CD4-positive, alpha-beta T cell (primary cell): Measurements from ENCODE around the gene SLC22A9. TPM values are rescaled to one million over a fixed set of nuclear protein-coding genes. Genes with fewer than 3 reads are reported as not detected.

Experiments used
- ATAC-seq: fragments of 200-7000 bp; cut with Tn5 transposase; one replicate; pipeline ENCODE4 v1.10.0; 2022; ENCODE audit warnings: mild to moderate bottlenecking; ENCODE audit not compliant: poor library complexity
- CTCF ChIA-PET: fragments of 350-600 bp; sonication (Branson Sonifier 250); formaldehyde crosslinking; loops from one replicate; lab custom pipeline; 2021; ENCODE audit warnings: antibody characterized with exemption, inconsistent platforms; lab: Charles Lee
- POLR2A ChIA-PET: fragments of 350-600 bp; sonication (Branson Sonifier 250); formaldehyde crosslinking; loops from one replicate; lab custom pipeline; 2021; ENCODE audit warnings: antibody characterized with exemption, inconsistent platforms; lab: Charles Lee
- DNase-seq, 14 experiments: peaks; one replicate each; pipeline ENCODE4 v3.0.0-alpha.2; 2013 to 2020; ENCODE audit warnings: mixed read lengths in 2 of 14
- H3K27ac ChIP-seq, 2 donors: one replicate each; pipeline versions ENCODE4 v1.5.1 to v1.7.0; 2013; ENCODE audit warnings: low read length in 2 of 2, low read depth in 1 of 2, mild to moderate bottlenecking in 1 of 2
- H3K27me3 ChIP-seq, 2 experiments: 1 replicate in 1 of 2; 2 replicates in 1 of 2; pipeline versions ENCODE4 v1.6.1 to v1.7.0; 2013; ENCODE audit warnings: low read length in 2 of 2, control low read depth in 1 of 2, mild to moderate bottlenecking in 1 of 2, moderate library complexity in 1 of 2; ENCODE audit not compliant: insufficient read depth in 2 of 2, control insufficient read depth in 1 of 2
- H3K36me3 ChIP-seq: one replicate; pipeline ENCODE4 v1.6.1; 2013; ENCODE audit warnings: low read length, control low read depth; ENCODE audit not compliant: insufficient read depth
- H3K4me1 ChIP-seq: one replicate; pipeline ENCODE4 v1.6.1; 2013; ENCODE audit warnings: low read length, control low read depth; ENCODE audit not compliant: insufficient read depth
- H3K4me3 ChIP-seq: one replicate; pipeline ENCODE4 v1.5.1; 2013; ENCODE audit warnings: mild to moderate bottlenecking, low read length, moderate library complexity
- H3K9me3 ChIP-seq, 2 experiments: 1 replicate in 1 of 2; 2 replicates in 1 of 2; pipeline versions ENCODE4 v1.6.1 to v1.7.0; 2013; ENCODE audit warnings: low read length in 2 of 2, mild to moderate bottlenecking in 2 of 2, control low read depth in 1 of 2, moderate library complexity in 1 of 2; ENCODE audit not compliant: control insufficient read depth in 1 of 2, insufficient read depth in 1 of 2
- H3K27ac Mint-ChIP-seq: one replicate; pipeline ENCODE4 v1.8.0; 2020; ENCODE audit warnings: mixed read lengths
- H3K27me3 Mint-ChIP-seq: one replicate; pipeline ENCODE4 v1.8.0; 2021; ENCODE audit warnings: mixed read lengths
- H3K36me3 Mint-ChIP-seq: one replicate; pipeline ENCODE4 v1.8.0; 2021; ENCODE audit warnings: low read depth, mixed read lengths
- H3K4me1 Mint-ChIP-seq: one replicate; pipeline ENCODE4 v1.8.0; 2021; ENCODE audit warnings: low read depth, mixed read lengths
- H3K4me3 Mint-ChIP-seq: one replicate; pipeline ENCODE4 v1.8.0; 2020; ENCODE audit warnings: mild to moderate bottlenecking, mixed read lengths
- H3K9me3 Mint-ChIP-seq: one replicate; pipeline ENCODE4 v1.8.0; 2020; ENCODE audit warnings: mixed read lengths
- intact Hi-C, 2 experiments: fragments of 100-400 bp; cut with DNase I in 1 of 2; cut with micrococcal nuclease in 1 of 2; formaldehyde crosslinking; loops; one replicate each; pipeline versions ENCODE4 v1.15.1 to v1.9.0; 2023 to 2025; cut with DNase I, micrococcal nuclease
- total RNA-seq, 174 experiments: library from RNA in 2 of 174; stranded (reverse) in 2 of 174; gene quantifications; one replicate each; pipeline ENCODE4 v1.2.3 and lab custom pipeline; 2021 to 2026
- TF ChIP-seq, protein P1 (sequence below): fragments of 200-600 bp; IDR thresholded peaks from one replicate; pipeline ENCODE4 v1.8.0; 2022; ENCODE audit warnings: antibody characterized with exemption, mild to moderate bottlenecking

The SLC22A9 gene
- total RNA-seq, 2 experiments from 2014 or later: not detected

DNA sequence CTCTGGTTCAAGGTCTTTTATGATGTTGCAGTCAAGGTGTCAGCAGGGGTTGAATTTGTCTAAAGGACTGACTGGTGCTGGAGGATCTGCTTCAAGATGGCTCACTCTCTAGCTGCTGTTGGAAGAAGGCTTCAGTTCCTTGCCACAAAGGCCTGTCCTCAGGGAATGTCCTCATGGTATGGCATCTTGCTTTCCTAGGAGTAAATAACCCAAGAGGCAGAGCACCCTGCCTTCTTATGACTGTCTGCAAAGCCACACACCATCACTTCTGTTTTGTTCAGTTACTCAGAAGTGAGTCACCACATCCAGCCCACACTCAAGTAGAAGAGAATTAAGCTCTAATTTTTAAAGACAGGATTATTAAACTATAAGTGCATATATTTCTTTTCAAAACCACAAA, 76.1 kb downstream of the SLC22A9 start:
- Mint-ChIP-seq H3K4me3 (no peak overlapping the region), H3K36me3 (no peaks in the 10 kb centered on the region), H3K9me3 (no peaks in the 10 kb centered on the region), H3K4me1 (peaks cover 5% of the 10 kb centered on the region), H3K27me3 (peaks cover 16% of the 10 kb centered on the region), H3K27ac (no peak overlapping the region)
- TF ChIP-seq, protein P1, sequence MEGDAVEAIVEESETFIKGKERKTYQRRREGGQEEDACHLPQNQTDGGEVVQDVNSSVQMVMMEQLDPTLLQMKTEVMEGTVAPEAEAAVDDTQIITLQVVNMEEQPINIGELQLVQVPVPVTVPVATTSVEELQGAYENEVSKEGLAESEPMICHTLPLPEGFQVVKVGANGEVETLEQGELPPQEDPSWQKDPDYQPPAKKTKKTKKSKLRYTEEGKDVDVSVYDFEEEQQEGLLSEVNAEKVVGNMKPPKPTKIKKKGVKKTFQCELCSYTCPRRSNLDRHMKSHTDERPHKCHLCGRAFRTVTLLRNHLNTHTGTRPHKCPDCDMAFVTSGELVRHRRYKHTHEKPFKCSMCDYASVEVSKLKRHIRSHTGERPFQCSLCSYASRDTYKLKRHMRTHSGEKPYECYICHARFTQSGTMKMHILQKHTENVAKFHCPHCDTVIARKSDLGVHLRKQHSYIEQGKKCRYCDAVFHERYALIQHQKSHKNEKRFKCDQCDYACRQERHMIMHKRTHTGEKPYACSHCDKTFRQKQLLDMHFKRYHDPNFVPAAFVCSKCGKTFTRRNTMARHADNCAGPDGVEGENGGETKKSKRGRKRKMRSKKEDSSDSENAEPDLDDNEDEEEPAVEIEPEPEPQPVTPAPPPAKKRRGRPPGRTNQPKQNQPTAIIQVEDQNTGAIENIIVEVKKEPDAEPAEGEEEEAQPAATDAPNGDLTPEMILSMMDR: no peak
- no peak for DNase-seq
- Histone ChIP-seq H3K4me1 (no peaks in the 10 kb centered on the region), H3K36me3 (no peaks in the 10 kb centered on the region), H3K4me3 (no peak overlapping the region), H3K27ac (no peak overlapping the region), H3K27me3 (no peaks in the 10 kb centered on the region), H3K9me3 (no peaks in the 10 kb centered on the region)
- ATAC-seq: no peak
- intact Hi-C loops: no loop called here
- ChIA-PET POLR2A (no interaction called here), CTCF (no interaction called here)

DNA sequence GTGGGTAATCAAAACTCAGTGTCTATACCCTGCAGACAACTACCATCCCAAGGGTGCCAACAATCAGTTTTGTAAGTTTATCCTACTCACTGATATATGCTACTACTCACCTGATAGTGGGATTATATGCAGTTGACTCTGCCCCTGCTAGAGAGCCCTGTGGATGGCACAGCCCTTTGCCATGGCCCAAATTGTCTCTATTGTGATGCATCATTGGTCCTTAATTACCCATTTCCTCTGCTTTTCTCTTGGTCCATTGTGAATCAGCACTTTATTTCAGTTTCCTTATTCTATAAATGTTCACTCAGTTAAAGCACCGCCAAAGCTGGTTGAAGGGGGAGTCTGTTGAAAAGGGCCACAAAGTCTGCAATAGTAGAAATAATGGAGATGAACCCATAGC, 79.1 kb downstream of the SLC22A9 start:
- no peaks in the 10 kb centered on the region for H3K27me3 ChIP-seq
- H3K4me1 ChIP-seq: no peaks in the 10 kb centered on the region
- H3K27ac ChIP-seq: no peak overlapping the region
- ChIA-PET POLR2A (no interaction called here), CTCF (no interaction called here)
- Mint-ChIP-seq H3K27me3 (peaks cover 22% of the 10 kb centered on the region), H3K9me3 (no peaks in the 10 kb centered on the region), H3K36me3 (no peaks in the 10 kb centered on the region), H3K27ac (no peak overlapping the region), H3K4me1 (peaks cover 4% of the 10 kb centered on the region), H3K4me3 (no peak overlapping the region)
- ATAC-seq (no peak), DNase-seq (no peak)
- intact Hi-C loops: no loop called here
- H3K4me3 ChIP-seq: no peak overlapping the region
- TF ChIP-seq, protein P1: no peak
- H3K9me3 ChIP-seq: no peaks in the 10 kb centered on the region
- no peaks in the 10 kb centered on the region for H3K36me3 ChIP-seq

DNA sequence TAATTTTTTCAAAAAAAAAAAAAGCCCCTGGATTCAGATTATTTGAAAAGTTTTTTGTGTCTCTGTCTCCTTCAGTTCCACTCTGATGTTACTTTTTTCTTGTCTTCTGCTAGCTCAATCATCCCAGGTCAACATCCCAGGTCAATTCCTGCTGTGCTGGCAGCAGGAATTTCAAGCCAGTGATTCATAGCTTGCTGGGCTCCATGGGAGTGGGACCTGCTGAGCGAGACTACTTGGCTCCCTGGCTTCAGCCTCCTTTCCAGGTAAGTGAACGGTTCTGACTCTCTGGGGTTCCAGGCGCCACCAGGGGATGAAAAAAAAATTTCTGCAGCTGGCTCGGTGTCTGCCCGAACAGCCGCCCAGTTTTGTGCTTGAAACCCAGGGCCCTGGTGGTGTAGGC, 90.0 kb downstream of the SLC22A9 start:
- no peak for ATAC-seq
- H3K27ac ChIP-seq: no peak overlapping the region
- Mint-ChIP-seq H3K27me3 (peaks cover 17% of the 10 kb centered on the region), H3K9me3 (no peaks in the 10 kb centered on the region), H3K27ac (no peak overlapping the region), H3K4me3 (no peak overlapping the region), H3K4me1 (no peaks in the 10 kb centered on the region), H3K36me3 (no peaks in the 10 kb centered on the region)
- no peak overlapping the region for H3K4me3 ChIP-seq
- ChIA-PET CTCF (interaction anchor here (1.1 kb wide), 1 partner anchor 23 kb away, joined by 3 read pairs; no protein-coding TSS in a partner anchor), POLR2A (no interaction called here)
- TF ChIP-seq, protein P1: no peak
- no peak for DNase-seq
- peaks cover 0 to 7% of the 10 kb centered on the region in 2 experiments for H3K27me3 ChIP-seq
- H3K9me3 ChIP-seq: no peaks in the 10 kb centered on the region
- H3K4me1 ChIP-seq: no peaks in the 10 kb centered on the region
- H3K36me3 ChIP-seq: no peaks in the 10 kb centered on the region
- intact Hi-C loops: no loop called here

Other genes starting within 250 kb of the SLC22A9 start
- gene SLC22A24, start 225.6 kb upstream of the SLC22A9 start, total RNA-seq: not detected
- gene SLC22A25, start 126.2 kb upstream of the SLC22A9 start, total RNA-seq: not detected
- gene PLAAT5, start 121.4 kb downstream of the SLC22A9 start, total RNA-seq: under 1 TPM in 1 of 2 experiments, not detected in 1; 0.16 TPM
- gene LGALS12, start 136.3 kb downstream of the SLC22A9 start, total RNA-seq: not detected
- 10 to 100 TPM; 80.4 to 82.4 TPM for gene PLAAT4, start 167.0 kb downstream of the SLC22A9 start, total RNA-seq
- under 1 TPM; 0.34 to 0.49 TPM for gene PLAAT2, start 193.6 kb downstream of the SLC22A9 start, total RNA-seq
- gene PLAAT3, start 244.6 kb downstream of the SLC22A9 start, total RNA-seq: 1 to 10 TPM; 2.4 to 3.6 TPM